Fibroblast of lung (primary cell): Measurements from ENCODE around the gene ZNF573. TPM values are rescaled to one million over a fixed set of nuclear protein-coding genes. Genes with fewer than 3 reads are reported as not detected.
"Not testable (repeated sequence)": the region's sequence is repeated elsewhere in the genome, so short reads cannot be mapped to it uniquely, and the experiment has no call there.

Experiments
- DNase-seq, 2 donors: peaks; one replicate each; pipeline versions ENCODE4 v3.0.0 to v3.0.0-alpha.2; 2010; ENCODE audit warnings: low read depth in 2 of 2
- H2AFZ ChIP-seq: 2 replicates; pipeline ENCODE4 v1.5.1; 2012; ENCODE audit warnings: low read length, control low read depth, inconsistent platforms
- H3K27ac ChIP-seq: 2 replicates; pipeline ENCODE4 v1.5.1; 2011; ENCODE audit warnings: low read length, control low read depth; ENCODE audit not compliant: insufficient read depth
- H3K27me3 ChIP-seq: 2 replicates; pipeline ENCODE4 v1.5.1; 2011; ENCODE audit warnings: mild to moderate bottlenecking, low read length; ENCODE audit not compliant: control insufficient read depth, insufficient read depth
- H3K36me3 ChIP-seq: 2 replicates; pipeline ENCODE4 v1.5.1; 2011; ENCODE audit warnings: low read length; ENCODE audit not compliant: control insufficient read depth, insufficient read depth
- H3K4me1 ChIP-seq: 2 replicates; pipeline ENCODE4 v1.5.1; 2011; ENCODE audit warnings: low read length; ENCODE audit not compliant: control insufficient read depth, insufficient read depth; ENCODE audit errors: extremely low read depth
- H3K4me2 ChIP-seq: 2 replicates; pipeline ENCODE4 v1.5.1; 2011; ENCODE audit warnings: low read length, control low read depth; ENCODE audit not compliant: insufficient read depth; ENCODE audit errors: extremely low read depth
- H3K4me3 ChIP-seq, 4 experiments: fragments of 200-600 bp in 1 of 4; sonication (generic) in 1 of 4; replicated peaks in 1 of 4; 2 replicates each; pipeline ENCODE4 v1.5.1; 2011 to 2016; ENCODE audit warnings: low read length in 4 of 4, low read depth in 3 of 4, mild to moderate bottlenecking in 3 of 4, control low read depth in 2 of 4, inconsistent platforms in 1 of 4, mixed read lengths in 1 of 4; ENCODE audit not compliant: insufficient read depth in 1 of 4; ENCODE audit errors: control extremely low read depth in 1 of 4
- H3K79me2 ChIP-seq: 2 replicates; pipeline ENCODE4 v1.5.1; 2012; ENCODE audit warnings: mild to moderate bottlenecking, low read length, inconsistent platforms; ENCODE audit not compliant: control insufficient read depth, insufficient read depth
- H3K9ac ChIP-seq: 2 replicates; pipeline ENCODE4 v1.5.1; 2011; ENCODE audit warnings: mild to moderate bottlenecking, low read length, control low read depth; ENCODE audit not compliant: insufficient read depth
- H3K9me3 ChIP-seq: 2 replicates; pipeline ENCODE4 v1.5.1; 2012; ENCODE audit warnings: low read depth, low read length; ENCODE audit not compliant: control insufficient read depth, insufficient read depth
- H4K20me1 ChIP-seq: 2 replicates; pipeline ENCODE4 v1.5.1; 2011; ENCODE audit warnings: low read length; ENCODE audit not compliant: control insufficient read depth, insufficient read depth; ENCODE audit errors: extremely low read depth
- EZH2 ChIP-seq: IDR thresholded peaks from 2 replicates; pipeline ENCODE4 v1.5.1; 2012; ENCODE audit warnings: low read length, control low read depth, mild to moderate bottlenecking; ENCODE audit errors: missing control alignments
- polyA plus RNA-seq, 2 donors: library from polyadenylated mRNA; depleted of rRNA in 1 of 2; stranded (reverse) in 1 of 2; unstranded in 1 of 2; fragments of >200 nt; gene quantifications; 2 replicates each; pipeline ENCODE4 v1.2.1, GENCODE V29; 2011 to 2012; ENCODE audit warnings: missing spikeins in 1 of 2
- total RNA-seq: library from RNA; depleted of rRNA; stranded (reverse); fragments of >200 nt; gene quantifications from 2 replicates; pipeline ENCODE4 v1.2.1, GENCODE V29; 2014
- TF ChIP-seq, protein P1 (sequence below), 2 donors: IDR thresholded peaks in 1 of 2; conservative IDR thresholded peaks in 1 of 2; 1 replicate in 1 of 2; 2 replicates in 1 of 2; pipeline ENCODE4 v1.5.1; 2011 to 2012; ENCODE audit warnings: low read length in 2 of 2, control low read depth in 1 of 2, inconsistent platforms in 1 of 2, low read depth in 1 of 2, mild to moderate bottlenecking in 1 of 2

Gene ZNF573
- total and polyA plus RNA-seq, 2 donors (not counting 1 experiment from before 2014, with no cell fraction given) = 3.7 to 8.6 TPM

DNA sequence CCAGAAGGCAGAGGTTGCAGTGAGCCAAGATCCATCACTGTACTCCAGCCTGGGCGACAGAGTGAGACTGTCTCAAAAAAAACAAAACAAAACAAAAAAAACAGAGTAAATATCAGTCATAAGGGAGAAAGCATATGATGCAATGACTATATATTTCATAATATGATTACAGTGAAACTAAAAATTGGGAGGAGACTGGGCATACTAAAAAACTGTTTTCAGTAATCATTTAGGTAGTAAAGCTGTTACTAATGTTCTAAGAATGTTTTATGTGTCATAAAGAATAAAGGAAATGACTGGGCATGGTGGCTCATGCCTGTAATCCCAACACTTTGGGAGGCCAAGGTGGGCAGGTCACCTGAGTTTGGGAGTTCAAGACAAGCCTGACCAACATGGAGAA is 15.9 kb downstream of the ZNF573 start:
- H3K27ac ChIP-seq = no peak overlapping the region
- H3K36me3 ChIP-seq = no peaks in the 10 kb centered on the region
- H3K9ac ChIP-seq = no peak overlapping the region
- H3K4me2 ChIP-seq = no peak overlapping the region
- no peak overlapping the region for H2AFZ ChIP-seq
- no peaks in the 10 kb centered on the region for H3K79me2 ChIP-seq
- DNase-seq = peak in 1 of 2 donors; percentile 5
- no peaks in the 10 kb centered on the region for H3K4me1 ChIP-seq
- H4K20me1 ChIP-seq = no peaks in the 10 kb centered on the region
- H3K4me3 ChIP-seq = no peak overlapping the region
- no peaks in the 10 kb centered on the region for H3K9me3 ChIP-seq
- TF ChIP-seq, protein P1, sequence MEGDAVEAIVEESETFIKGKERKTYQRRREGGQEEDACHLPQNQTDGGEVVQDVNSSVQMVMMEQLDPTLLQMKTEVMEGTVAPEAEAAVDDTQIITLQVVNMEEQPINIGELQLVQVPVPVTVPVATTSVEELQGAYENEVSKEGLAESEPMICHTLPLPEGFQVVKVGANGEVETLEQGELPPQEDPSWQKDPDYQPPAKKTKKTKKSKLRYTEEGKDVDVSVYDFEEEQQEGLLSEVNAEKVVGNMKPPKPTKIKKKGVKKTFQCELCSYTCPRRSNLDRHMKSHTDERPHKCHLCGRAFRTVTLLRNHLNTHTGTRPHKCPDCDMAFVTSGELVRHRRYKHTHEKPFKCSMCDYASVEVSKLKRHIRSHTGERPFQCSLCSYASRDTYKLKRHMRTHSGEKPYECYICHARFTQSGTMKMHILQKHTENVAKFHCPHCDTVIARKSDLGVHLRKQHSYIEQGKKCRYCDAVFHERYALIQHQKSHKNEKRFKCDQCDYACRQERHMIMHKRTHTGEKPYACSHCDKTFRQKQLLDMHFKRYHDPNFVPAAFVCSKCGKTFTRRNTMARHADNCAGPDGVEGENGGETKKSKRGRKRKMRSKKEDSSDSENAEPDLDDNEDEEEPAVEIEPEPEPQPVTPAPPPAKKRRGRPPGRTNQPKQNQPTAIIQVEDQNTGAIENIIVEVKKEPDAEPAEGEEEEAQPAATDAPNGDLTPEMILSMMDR (conservative IDR thresholded peaks at IDR 0.05 in 1 of 2, IDR thresholded peaks at IDR 0.05 in 1 of 2; ENCODE audit: low read depth in 1 of 2, low read length in 2 of 2) = no peak
- no peak for TF ChIP-seq EZH2
- no peaks in the 10 kb centered on the region for H3K27me3 ChIP-seq

DNA sequence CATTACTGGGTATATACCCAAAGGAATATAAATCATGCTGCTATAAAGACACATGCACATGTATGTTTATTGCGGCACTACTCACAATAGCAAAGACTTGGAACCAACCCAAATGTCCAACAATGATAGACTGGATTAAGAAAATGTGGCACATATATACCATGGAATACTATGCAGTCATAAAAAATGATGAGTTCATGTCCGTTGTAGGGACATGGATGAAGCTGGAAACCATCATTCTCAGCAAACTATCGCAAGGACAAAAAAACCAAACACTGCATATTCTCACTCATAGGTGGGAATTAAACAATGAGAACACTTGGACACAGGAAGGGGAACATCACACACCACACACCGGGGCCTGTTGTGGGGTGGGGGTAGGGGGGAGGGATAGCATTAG is 21.7 kb downstream of the ZNF573 start:
- not testable (repeated sequence) for H3K27me3 ChIP-seq, H3K79me2 ChIP-seq, H3K4me3 ChIP-seq, H3K27ac ChIP-seq, DNase-seq, H3K4me2 ChIP-seq, H4K20me1 ChIP-seq, H3K9me3 ChIP-seq, H3K9ac ChIP-seq, H3K4me1 ChIP-seq, H3K36me3 ChIP-seq, H2AFZ ChIP-seq

DNA sequence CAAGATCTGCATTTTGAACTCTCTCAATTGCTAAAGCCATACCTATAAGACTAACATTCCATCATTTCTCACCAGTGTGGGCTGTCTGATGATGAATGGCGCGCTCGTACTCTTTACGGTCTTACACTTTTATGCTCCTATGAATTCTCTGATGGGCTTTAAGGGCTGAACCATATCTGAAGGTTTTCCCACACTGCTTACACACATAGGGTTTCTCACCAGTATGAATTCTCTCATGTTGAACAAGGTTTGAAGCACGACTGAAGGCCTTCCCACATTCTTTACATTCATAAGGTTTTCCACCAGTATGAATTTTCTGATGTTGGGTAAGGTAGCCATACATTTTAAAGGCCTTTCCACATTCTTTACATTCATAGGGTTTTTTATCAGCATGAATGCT is 41.0 kb downstream of the ZNF573 start:
- Histone ChIP-seq H3K27me3 (no peaks in the 10 kb centered on the region), H3K9ac (no peak overlapping the region), H2AFZ (no peak overlapping the region), H3K27ac (no peak overlapping the region), H3K36me3 (no peaks in the 10 kb centered on the region), H3K4me1 (no peaks in the 10 kb centered on the region), H4K20me1 (no peaks in the 10 kb centered on the region), H3K9me3 (peaks cover 2% of the 10 kb centered on the region), H3K4me3 (no peak overlapping the region), H3K4me2 (no peak overlapping the region), H3K79me2 (no peaks in the 10 kb centered on the region)
- no peak for DNase-seq
- TF ChIP-seq EZH2 = no peak
- TF ChIP-seq, protein P1 (conservative IDR thresholded peaks at IDR 0.05 in 1 of 2, IDR thresholded peaks at IDR 0.05 in 1 of 2; ENCODE audit: low read depth in 1 of 2, low read length in 2 of 2) = no peak

DNA sequence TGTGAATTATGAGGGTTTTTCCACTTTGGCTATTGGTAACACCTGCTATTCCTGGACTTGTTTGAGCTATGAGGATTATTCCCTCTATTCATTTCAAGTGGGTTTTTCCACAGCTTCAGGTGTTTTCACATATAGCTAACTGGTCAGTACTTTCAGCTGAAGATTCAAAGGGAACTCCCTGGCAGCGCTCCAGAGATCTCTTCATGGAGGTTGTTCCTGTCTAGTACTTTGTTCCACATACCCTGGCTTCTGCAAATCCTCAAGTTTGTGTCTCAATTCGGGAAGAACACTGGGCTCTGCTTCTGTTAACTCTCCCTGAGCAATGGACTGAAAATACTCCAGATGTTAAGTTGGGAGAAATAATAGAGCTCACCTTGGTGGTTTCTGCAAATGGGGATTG is 54.2 kb downstream of the ZNF573 start:
- Histone ChIP-seq H3K4me1 (no peaks in the 10 kb centered on the region), H3K79me2 (no peaks in the 10 kb centered on the region), H4K20me1 (no peaks in the 10 kb centered on the region), H3K27ac (no peak overlapping the region), H3K9me3 (no peaks in the 10 kb centered on the region), H3K27me3 (no peaks in the 10 kb centered on the region), H2AFZ (no peak overlapping the region), H3K4me2 (no peak overlapping the region), H3K9ac (no peak overlapping the region), H3K4me3 (no peak overlapping the region), H3K36me3 (no peaks in the 10 kb centered on the region)
- no peak for DNase-seq
- no peak for TF ChIP-seq EZH2
- TF ChIP-seq, protein P1 (conservative IDR thresholded peaks at IDR 0.05 in 1 of 2, IDR thresholded peaks at IDR 0.05 in 1 of 2; ENCODE audit: low read depth in 1 of 2, low read length in 2 of 2) = no peak
